Hematopoietic multipotent progenitor cell treated with erythropoietin and hydrocortisone succinate and interleukin-3 and kit ligand, for 4 days (in vitro differentiated cells): ENCODE results near the gene TBX19.
"Not testable (repeated sequence)": the region's sequence is repeated elsewhere in the genome, so short reads cannot be mapped to it uniquely, and the experiment has no call there.

ENCODE experiments used
- DNase-seq: peaks from one replicate; pipeline ENCODE4 v3.0.0-alpha.2; 2015

TBX19 gene

GRCh38 chr1:168320800-168321450, 40.2 kb downstream of the TBX19 start:
- DNase-seq = peak; percentile 22

DNA sequence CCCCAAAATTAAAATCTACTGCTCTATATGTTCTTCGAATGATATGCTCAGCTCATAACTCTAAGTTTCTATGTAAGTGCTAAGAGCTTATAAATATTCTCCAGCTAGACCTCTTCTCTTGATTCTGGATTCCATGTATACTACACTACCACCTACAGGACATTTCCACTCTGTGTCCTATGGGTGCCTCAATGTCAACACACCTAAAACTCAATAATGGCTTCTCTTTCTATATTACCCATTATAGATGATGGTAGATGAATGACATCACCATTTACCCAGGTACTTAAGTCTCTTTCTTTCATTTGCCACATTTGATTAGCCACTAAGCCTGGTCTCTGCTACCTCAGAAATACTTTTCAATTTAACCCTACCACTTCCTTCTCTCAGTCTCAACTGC, 41.3 kb downstream of the TBX19 start:
- DNase-seq = peak; percentile 68

GRCh38 chr1:168324745-168325425, 44.2 kb downstream of the TBX19 start:
- no peak for DNase-seq

DNA sequence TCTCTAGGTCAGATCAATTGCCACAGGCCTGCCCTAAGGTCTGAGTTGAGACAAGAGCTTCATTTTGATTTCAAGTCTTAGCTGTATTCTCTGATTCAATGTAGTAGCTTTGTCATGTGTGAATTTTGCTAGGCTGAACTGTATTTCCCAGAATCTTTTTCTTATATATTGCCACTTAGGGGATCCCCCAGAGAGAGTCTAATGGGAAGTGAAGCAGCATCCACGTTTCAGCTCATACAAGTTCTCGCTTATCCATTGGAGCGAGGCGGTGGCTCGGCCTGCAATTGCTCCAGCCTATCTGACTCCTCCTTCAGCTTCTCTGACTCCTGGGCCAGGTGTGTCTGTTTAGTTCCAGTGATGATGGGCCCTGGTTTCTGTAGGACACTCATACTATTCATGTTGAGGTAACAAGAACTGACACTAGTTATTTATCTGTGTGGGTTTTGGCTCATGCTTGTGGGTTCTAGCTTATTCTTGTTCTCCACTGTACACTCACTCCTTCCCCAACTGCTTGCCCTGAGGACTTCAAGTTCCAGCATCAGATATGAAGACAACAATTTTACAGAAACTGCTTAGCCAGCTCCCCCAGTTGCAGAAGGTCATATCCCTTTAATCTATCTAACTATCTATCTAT, 48.2 kb downstream of the TBX19 start:
- no peak for DNase-seq

- no peak for DNase-seq
These were observed 49.6 kb downstream of the TBX19 start for GRCh38 chr1:168330285-168330684.

DNA sequence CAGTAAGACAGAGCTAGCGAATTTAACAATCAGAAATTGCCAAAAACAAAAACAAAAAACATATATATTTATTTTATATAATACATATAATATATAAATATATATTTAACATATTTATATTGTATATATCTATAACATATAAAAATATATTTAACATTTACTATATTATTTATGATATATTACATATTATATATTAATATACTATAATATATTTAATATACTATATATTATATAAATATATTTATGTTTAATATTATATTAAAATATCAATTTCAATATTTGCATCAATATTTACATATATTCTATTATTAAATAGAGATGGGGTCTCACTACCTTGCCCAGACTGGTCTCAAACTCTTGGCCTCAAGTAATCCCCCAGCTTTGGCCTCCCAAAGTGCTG, 50.9 kb downstream of the TBX19 start:
- no peak for DNase-seq

DNA sequence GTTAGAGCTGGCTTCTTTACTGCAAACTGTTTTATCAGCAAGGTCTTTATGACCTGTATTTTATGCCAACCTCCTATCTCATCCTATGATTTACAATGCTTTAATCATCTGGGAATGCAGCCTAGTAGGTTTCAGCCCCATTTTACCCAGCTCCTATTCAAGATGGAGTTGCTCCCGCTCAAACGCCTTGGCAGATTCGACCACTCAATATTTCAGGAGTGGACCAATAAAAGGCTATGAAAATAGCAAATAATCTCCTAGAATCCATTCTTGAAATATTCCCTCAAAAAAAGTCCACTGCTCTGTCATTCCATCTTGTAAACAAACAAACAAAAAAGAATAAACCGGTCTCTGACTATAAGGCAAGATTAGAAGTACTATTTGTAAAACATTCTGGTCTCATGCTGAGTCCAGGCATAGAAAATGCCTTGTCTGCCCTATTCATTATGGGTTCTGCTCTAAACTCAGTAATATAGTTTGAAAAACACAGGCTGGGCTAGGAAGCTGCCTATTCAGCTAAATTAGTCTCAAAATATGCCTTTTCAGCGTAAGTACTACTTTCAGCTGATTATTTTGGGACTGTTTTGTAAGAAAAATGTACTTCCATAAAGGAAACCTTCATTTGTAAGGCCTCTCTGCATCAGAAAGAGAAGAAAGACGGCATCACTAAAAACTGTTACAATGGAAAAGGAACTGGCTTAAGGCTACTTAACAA, 53.0 kb downstream of the TBX19 start:
- DNase-seq = no peak

DNA sequence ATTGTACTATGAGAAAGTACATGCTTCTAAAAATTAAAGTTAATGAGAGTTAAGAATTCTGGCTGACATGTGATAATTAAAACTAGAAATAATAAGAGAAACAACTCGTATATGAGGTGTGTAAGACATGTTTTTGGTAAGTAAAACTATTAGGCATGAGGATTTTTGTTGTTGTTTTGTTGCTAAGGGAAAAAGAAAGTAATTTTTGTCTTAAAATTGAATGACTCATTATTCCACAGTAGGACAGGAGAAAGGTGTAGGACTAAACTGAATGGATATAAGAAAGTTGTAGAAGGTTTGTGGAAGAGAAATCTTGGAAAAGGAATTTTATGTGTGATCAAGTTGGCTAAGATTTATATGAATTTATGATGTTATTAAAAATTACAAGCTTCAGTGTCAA, 54.8 kb downstream of the TBX19 start:
- DNase-seq = no peak

GRCh38 chr1:168338589-168339503, 58.2 kb downstream of the TBX19 start:
- no peak for DNase-seq

DNA sequence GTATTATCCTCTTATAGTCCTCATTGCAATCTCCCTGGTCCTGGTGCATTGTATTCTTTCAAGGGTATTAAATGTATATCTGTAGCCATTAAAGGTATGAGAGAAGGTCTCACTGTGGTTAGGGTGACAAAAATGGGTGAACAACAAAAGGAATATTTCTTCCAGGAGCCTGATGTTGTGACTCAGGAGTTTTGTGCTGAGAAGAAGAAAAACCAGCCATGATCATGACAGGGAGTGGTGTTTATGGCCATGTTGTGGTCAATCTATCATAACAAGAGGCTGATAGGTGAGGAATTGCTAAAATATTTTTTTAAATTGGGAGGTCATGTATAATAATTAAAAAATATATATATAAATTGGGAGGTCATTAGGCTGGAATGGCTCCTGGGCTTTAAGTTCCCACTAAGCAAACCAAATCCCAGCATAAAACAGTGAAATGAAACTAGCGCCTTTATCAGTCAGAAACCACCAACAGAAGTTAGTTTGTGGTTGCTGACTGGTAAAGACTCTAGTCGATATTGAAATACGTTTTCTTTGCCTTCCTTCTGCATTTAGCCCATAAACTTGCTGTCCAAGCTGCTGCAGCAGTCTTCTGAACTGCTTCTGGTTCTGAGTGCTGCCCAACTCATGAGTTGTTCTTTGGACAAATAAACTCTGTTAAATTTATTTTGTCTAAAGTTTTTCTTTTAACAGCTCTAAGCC, 60.3 kb downstream of the TBX19 start:
- peak; percentile 87 for DNase-seq

DNA sequence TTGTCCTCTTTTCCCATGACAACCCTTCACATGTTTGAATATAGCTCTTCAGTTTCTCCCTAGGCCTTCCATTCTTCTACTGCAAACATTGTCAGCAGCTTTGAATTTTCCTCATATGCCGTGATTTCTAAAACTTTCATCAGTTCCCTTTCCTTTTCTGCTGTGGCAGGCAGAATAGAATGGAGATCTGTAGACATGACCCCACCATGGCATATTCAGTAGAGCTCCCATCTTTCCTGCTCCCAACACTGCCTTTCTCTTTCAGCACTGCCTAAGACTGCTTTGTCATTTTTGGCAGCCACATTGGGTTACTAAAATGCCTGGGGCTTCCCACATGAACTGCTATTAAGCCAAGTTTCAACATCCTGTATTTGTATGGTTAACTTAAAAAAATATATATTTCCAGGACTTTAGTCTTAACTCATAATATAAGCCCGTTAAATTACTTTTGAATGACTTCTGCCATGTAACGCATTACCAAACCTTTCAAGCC, 60.9 kb downstream of the TBX19 start:
- DNase-seq = no peak

DNA sequence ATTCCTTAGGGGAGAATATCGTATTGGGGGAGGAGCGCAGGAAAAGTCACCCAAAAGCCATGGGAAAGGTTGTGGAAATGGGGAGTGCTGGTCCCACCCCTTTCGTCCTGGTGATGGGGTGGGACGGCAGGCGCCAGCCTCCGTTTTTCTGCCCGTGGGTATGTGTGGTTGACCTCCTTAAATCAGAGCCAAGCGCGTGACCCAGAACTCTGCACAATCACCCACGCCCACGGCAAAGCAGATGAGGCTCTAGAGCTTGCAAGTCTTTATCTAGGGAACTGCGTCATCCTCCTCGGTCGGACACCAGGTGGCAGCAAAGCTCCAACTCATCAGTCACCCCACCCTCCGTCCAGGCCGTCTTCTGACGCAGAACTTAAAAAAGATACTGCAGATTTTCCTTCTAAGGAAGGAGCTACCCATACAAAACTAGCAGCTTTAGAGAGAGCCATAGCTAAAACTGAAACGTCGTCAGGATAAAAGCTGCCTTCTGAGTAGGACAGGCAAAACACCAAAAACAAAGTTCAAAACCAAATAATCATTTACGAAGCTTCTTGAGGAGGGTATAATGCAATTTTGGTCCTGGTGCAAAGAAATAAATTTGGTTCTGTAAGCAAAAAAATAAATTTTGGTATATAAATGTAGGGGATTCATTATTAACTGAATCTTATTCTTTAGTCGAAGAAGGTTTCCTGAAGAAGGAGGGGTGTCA, 62.0 kb downstream of the TBX19 start:
- peak; percentile 93 for DNase-seq

GRCh38 chr1:168343566-168343965, 62.9 kb downstream of the TBX19 start:
- no peak for DNase-seq

DNA sequence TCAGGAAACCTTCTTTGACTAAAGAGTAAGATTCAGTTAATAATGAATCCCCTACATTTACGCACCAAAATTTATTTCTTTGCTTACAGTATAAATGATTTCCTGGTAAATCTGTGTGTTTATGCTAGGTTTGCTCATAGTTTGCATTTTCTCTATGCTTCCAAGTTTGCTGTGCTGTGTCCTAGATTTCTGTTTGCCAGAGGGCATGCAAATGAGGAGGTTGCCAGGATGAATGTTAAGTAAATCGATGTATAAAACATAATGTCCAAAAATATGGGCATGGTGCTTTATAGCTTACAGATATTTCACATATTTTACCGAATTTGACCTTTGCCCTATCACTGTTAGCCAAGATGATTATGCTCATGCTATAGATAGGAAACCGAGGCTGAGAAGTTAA, 63.8 kb downstream of the TBX19 start:
- no peak for DNase-seq

DNA sequence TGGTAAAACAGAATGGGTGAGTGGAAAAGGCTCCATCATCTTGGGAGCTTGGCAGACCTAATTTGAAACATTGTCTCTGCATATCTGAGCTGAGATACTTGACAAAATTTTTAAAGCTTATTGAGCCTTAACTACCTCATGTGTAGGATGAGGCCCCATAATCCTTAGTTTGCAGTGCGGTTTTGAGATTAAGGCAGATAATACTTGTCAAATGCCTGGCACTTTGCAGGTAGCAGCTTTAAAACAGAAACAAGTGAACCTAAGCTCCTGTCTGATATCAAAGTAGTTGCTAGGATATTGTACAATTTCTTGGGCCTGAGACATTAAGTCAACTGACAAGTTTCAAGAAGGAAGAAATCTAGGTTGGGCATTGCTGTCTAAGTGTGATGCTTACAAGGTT, 65.3 kb downstream of the TBX19 start:
- no peak for DNase-seq

DNA sequence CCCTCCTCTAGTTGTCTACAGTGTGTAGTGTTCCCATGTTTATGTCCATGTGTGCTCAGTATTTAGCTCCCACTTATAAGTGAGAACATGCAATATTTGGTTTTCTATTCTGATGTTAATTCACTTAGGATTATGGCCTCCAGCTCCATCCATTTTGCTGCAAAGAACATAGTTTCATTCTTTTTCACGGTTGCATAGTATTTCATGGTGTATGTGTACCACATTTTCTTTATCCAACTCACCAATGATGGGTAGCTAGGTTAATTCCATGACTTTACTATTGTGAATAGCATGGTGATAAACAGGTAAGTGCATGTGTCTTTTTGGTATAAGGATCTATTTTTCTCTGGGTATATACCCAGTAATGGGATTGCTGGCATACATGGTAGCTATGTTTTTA, 67.0 kb downstream of the TBX19 start:
- DNase-seq = no peak

- DNase-seq = peak; percentile 57
These were observed 67.6 kb downstream of the TBX19 start for GRCh38 chr1:168348146-168348709.

- DNase-seq = not testable (repeated sequence)
These were observed 73.9 kb downstream of the TBX19 start for GRCh38 chr1:168354335-168355269.
